Activated CD4-positive, alpha-beta T cell treated with anti-CD3 and anti-CD28 coated beads for 24 hours (primary cell): ENCODE data around the gene CEACAM5.
A peak's percentile ranks its signal among the peaks of the same experiment; 100 is the strongest.
"Not testable (repeated sequence)": the region's sequence is repeated elsewhere in the genome, so short reads cannot be mapped to it uniquely, and the experiment has no call there.

Source experiments
- DNase-seq, 2 donors: peaks; one replicate each; pipeline ENCODE4 v3.0.0-alpha.2; 2020; ENCODE audit warnings: low read depth in 2 of 2

The CEACAM5 gene

DNA sequence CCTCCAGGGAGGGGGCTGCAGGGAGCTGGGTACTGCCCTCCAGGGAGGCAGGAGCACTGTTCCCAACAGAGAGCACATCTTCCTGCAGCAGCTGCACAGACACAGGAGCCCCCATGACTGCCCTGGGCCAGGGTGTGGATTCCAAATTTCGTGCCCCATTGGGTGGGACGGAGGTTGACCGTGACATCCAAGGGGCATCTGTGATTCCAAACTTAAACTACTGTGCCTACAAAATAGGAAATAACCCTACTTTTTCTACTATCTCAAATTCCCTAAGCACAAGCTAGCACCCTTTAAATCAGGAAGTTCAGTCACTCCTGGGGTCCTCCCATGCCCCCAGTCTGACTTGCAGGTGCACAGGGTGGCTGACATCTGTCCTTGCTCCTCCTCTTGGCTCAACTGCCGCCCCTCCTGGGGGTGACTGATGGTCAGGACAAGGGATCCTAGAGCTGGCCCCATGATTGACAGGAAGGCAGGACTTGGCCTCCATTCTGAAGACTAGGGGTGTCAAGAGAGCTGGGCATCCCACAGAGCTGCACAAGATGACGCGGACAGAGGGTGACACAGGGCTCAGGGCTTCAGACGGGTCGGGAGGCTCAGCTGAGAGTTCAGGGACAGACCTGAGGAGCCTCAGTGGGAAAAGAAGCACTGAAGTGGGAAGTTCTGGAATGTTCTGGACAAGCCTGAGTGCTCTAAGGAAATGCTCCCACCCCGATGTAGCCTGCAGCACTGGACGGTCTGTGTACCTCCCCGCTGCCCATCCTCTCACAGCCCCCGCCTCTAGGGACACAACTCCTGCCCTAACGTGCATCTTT is 7.8 kb upstream of the CEACAM5 start:
- no peak for DNase-seq

GRCh38 chr19:41701401-41702075 is 6.9 kb upstream of the CEACAM5 start:
- no peak for DNase-seq

- no peak for DNase-seq
These were observed 6.2 kb upstream of the CEACAM5 start for GRCh38 chr19:41702171-41702651.

DNA sequence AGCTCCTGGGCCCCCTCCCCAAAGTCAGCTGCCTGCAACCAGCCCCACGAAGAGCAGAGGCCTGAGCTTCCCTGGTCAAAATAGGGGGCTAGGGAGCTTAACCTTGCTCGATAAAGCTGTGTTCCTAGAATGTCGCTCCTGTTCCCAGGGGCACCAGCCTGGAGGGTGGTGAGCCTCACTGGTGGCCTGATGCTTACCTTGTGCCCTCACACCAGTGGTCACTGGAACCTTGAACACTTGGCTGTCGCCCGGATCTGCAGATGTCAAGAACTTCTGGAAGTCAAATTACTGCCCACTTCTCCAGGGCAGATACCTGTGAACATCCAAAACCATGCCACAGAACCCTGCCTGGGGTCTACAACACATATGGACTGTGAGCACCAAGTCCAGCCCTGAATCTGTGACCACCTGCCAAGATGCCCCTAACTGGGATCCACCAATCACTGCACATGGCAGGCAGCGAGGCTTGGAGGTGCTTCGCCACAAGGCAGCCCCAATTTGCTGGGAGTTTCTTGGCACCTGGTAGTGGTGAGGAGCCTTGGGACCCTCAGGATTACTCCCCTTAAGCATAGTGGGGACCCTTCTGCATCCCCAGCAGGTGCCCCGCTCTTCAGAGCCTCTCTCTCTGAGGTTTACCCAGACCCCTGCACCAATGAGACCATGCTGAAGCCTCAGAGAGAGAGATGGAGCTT is 4.7 kb upstream of the CEACAM5 start:
- DNase-seq = no peak

GRCh38 chr19:41705393-41706174 is 2.8 kb upstream of the CEACAM5 start:
- peak in 1 of 2 donors; percentile 19 for DNase-seq

- peak; percentile 56 to 64 for DNase-seq
These were observed 1.5 kb upstream of the CEACAM5 start for GRCh38 chr19:41706741-41707501.

- no peak for DNase-seq
These were observed 969 bp upstream of the CEACAM5 start for GRCh38 chr19:41707502-41707812.

DNA sequence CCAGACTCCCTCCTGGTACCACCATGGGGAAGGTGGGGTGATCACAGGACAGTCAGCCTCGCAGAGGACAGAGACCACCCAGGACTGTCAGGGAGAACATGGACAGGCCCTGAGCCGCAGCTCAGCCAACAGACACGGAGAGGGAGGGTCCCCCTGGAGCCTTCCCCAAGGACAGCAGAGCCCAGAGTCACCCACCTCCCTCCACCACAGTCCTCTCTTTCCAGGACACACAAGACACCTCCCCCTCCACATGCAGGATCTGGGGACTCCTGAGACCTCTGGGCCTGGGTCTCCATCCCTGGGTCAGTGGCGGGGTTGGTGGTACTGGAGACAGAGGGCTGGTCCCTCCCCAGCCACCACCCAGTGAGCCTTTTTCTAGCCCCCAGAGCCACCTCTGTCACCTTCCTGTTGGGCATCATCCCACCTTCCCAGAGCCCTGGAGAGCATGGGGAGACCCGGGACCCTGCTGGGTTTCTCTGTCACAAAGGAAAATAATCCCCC is 505 bp upstream of the CEACAM5 start:
- DNase-seq = no peak

- DNase-seq = not testable (repeated sequence)
These were observed 1.1 kb downstream of the CEACAM5 start for GRCh38 chr19:41709516-41709915.

DNA sequence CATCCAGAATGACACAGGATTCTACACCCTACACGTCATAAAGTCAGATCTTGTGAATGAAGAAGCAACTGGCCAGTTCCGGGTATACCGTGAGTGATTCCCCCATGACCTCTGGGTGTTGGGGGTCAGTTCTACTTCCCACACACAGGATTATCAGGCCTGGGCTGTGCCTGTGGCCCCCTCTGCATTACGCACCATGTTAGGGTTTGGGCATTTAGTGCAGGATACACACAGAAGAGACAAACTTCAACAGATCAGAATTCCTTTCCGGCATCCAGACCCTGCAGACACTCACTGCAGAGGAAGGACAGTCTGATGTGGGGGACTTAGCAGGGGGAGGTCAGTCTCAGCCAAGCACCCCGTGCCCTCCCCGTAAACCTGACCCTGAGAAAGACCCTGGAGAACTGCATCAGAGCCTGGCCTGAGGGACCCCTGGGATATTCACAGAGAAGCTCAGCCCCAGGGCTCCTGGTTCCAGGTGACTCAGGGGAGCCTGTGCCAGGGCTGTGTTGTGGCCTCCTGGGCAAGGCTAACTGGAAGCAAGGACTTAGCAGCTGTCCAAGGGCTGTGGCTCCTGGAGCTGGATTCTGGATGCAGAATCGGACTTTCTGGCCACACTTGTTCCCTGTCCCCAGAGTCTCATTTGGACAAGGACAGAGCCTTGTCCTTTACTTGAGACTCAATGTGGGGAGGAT is 1.7 kb downstream of the CEACAM5 start:
- no peak for DNase-seq

- no peak for DNase-seq
These were observed 3.2 kb downstream of the CEACAM5 start for GRCh38 chr19:41711376-41712261.

DNA sequence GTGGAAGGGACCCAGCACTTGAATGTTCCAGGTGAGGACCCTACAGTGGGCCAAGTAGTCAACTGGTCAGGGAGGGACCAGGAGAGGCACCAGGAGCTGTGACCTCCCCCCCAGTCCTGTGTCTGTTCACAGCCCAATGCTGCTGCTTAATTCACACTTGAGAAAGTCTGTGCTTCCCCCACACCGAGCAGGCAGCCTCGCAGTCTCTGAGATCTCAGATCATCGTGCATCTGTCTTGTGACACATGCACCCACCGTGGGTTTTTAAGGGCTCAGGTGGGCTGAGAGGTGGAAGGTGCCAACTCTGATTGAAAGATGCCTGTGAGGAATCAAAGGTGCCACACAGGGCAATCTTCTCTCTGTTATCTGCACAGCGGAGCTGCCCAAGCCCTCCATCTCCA is 6.2 kb downstream of the CEACAM5 start:
- DNase-seq = no peak

GRCh38 chr19:41718761-41719160 is 10.3 kb downstream of the CEACAM5 start:
- DNase-seq = no peak

DNA sequence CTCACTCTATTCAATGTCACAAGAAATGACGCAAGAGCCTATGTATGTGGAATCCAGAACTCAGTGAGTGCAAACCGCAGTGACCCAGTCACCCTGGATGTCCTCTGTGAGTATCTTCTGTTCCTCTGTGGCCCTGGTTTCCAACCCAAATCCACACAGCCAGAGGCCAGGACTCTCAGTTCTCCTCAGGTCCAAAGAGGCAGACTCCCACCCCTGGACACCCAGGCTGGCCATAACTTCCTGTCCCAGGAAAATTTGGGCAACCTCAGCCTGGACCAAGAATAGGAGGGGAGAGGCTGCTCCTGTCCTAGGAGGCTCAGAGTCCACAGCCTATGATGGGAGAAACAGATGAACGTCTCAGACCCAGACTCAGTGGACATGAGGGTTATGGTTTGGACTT is 11.7 kb downstream of the CEACAM5 start:
- DNase-seq = no peak

- DNase-seq = no peak
These were observed 18.1 kb downstream of the CEACAM5 start for GRCh38 chr19:41726493-41726892.

DNA sequence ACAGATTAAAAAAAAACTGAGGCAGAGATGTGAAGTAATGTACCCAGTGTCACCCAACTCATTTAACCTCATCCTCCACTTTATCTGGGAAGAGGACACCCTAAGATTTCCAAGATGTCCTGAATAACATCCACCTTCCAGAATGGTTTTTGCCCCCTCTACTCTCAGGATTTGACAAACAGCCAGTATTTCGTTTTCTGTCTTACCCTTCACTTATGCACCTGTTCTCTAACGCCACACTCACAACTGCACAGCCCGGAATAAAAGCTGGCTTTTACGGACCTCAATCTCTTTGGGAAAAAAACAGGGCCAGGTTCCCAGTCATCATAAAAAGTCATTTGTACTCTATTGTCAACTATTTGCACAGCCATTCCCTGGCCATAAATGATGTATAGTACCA is 25.7 kb downstream of the CEACAM5 start:
- DNase-seq = no peak

DNA sequence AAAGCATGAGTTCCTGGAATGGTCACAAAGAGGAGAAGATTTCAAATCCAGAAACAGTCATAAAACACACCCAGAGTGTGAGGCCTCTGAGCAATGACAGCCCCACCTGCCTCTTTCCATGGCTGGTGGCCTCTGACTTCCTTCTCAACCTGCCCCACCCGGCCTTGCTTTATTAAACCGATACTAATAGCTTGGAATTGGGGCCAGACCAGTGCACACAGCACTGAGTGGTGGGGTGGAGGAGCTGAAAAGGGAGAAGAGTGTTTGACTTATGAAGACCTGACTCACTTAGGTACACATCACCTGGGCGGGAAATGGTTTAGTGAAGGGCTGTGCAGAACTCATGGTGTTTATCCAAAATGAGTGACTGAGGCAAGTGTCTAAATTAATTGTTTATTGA is 26.2 kb downstream of the CEACAM5 start:
- no peak for DNase-seq

DNA sequence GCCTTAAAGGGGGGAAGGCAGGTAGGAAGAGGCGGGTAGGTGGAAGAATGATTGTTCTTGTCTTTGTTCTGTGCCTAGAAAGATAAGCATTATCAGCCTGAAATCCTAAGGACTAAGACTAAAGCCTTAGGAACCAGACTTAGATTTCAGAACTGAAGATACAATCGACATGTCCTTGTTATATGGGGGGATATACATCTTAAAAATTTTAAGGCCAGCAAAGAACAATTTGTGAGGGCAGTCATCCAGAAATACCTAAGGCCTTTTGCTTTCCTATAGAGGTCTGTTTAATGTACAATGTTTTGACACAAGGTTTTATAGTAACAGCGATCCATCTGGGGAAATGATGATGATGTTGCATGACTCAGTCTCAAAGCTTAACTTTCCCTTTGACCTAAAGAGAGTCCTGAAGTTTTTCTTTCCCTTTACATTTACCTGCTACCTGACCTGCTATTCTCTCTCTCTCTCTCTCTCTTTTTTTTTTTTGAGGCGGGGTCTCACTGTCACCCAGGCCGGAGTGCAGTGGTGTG is 26.7 kb downstream of the CEACAM5 start:
- no peak for DNase-seq

DNA sequence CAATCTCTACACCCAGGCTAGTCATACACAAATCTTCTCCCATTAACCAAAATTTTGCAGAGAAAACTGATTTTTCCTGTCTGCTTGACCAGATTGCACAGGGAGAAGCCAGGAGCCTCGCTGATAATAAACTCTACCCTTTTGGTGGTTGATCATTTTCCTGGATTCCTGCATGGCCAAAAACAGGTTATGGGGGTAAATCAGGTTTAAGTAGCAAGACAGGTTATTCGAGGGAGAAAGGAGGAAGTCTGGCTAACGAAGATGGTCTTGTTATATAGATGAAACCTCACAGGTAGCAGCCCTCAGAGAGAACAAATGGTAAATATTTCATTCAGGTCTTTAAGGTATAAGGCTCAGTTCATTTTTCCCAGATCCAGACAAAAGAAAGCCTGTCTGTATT is 30.9 kb downstream of the CEACAM5 start:
- DNase-seq = no peak
